ENCODE measurements around the gene PDCD2L.

DNA sequence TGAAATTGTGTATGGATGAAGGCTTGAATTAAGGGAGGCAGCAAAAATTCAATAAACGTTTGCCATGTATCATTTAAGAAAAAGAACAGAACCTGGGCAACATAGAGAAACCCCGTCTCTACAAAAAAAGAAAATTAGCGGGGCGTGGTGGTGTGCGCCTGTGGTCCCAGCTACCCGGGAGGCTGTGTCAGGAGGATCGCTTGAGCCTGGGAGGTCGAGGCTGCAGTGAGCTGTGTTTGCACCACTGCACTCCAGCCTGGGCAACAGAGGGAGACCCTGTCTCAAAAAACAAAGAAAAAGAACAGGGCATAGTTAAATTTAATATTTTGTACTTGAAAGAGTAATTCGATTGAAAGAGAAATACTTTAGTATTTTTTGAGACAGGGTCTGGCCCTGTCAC is 25.4 kb downstream of the PDCD2L start:
- TF ChIP-seq EZH2 (IDR thresholded peaks at IDR 0.05) (no peak), POLR2AphosphoS5 (IDR thresholded peaks at IDR 0.05; ENCODE audit: borderline replicate concordance, low read depth, low read length) (no peak), FOXP2 (optimal IDR thresholded peaks at IDR 0.05; ENCODE audit: control extremely low read depth, extremely low read length, insufficient read depth) (no peak)
